Activated naive CD4-positive, alpha-beta T cell treated with anti-CD3 and anti-CD28 coated beads, Interleukin-2, amount 10 ng/mL, durations not matched to agents 5 hours and 36 hours (primary cell): Measurements from ENCODE around the gene MRPS10. TPM values are rescaled to one million over a fixed set of nuclear protein-coding genes. Genes with fewer than 3 reads are reported as not detected.

Experiments
- total RNA-seq, 2 experiments: library from RNA; stranded (reverse); gene quantifications; one replicate each; pipeline ENCODE4 v1.2.3, GENCODE V29; 2021

MRPS10 gene
- 10 to 100 TPM; 26.8 to 28.0 TPM for total RNA-seq

GRCh38 chr6:42217519-42218367 is at the start of gene MRPS10:
Gene MRPS10, minus strand, starts transcription at chr6:42217861. Its CDS starts 12 bp downstream, at chr6:42217849.

DNA sequence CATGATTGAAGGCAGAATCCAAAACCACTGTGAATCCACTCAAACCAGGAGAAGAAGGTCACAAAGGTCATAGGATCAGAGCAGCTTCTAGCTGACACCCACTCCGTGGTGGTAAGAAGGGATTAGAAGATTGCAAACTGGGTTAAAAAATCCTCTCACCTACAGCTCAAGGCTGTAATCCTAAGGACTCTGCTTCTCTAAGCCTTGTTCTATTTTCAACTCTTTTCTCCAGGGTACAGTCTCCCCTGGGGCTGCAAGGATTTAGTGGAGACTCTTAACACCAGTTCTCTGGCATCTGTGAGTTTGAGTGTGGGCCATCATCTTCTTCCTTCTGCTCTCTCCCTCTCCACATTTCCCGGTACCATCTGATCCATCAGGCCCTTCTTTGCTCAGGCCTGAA is 44.6 kb downstream of the MRPS10 start, which contains the start of gene GUCA1A:
GUCA1A (plus strand) TSS at position 264 of the 400 bp plus-strand sequence. CDS start 250 bp downstream, outside the sequence.

Other genes starting within 250 kb of the MRPS10 start
- 10 to 100 TPM; 56.2 to 61.5 TPM for gene TAF8, start 167.3 kb downstream of the MRPS10 start, total RNA-seq
- not detected for gene C6orf132, start 75.2 kb downstream of the MRPS10 start, total RNA-seq
- not detected for gene GUCA1A, start 44.5 kb downstream of the MRPS10 start, total RNA-seq
- 1 to 10 TPM in 1 of 2 experiments, under 1 TPM in 1; 0.73 to 1.0 TPM for gene GUCA1B, start 22.9 kb downstream of the MRPS10 start, total RNA-seq
- gene TRERF1, start 234.1 kb upstream of the MRPS10 start, total RNA-seq = 10 to 100 TPM; 13.9 to 14.0 TPM